IPS DF 6.9 (cell line): ENCODE data around the gene R3HDM2.

Experiments
- DNase-seq: peaks from one replicate; pipeline ENCODE4 v3.0.0-alpha.2; 2013; ENCODE audit warnings: low read depth, low spot score
- H3K27ac ChIP-seq: one replicate; pipeline ENCODE4 v1.5.1; 2013; ENCODE audit warnings: low read length, control low read depth
- H3K27me3 ChIP-seq: 2 replicates; pipeline ENCODE4 v1.6.1; 2013; ENCODE audit warnings: mild to moderate bottlenecking, low read length; ENCODE audit not compliant: control insufficient read depth, insufficient read depth
- H3K36me3 ChIP-seq: 2 replicates; pipeline ENCODE4 v1.6.1; 2013; ENCODE audit warnings: low read length; ENCODE audit not compliant: control insufficient read depth, insufficient read depth
- H3K4me1 ChIP-seq: 2 replicates; pipeline ENCODE4 v1.6.1; 2013; ENCODE audit warnings: low read length; ENCODE audit not compliant: control insufficient read depth, insufficient read depth
- H3K4me3 ChIP-seq: 2 replicates; pipeline ENCODE4 v1.5.1; 2013; ENCODE audit warnings: mild to moderate bottlenecking, low read length
- H3K9me3 ChIP-seq: 2 replicates; pipeline ENCODE4 v1.6.1; 2013; ENCODE audit warnings: low read length, inconsistent platforms; ENCODE audit not compliant: control insufficient read depth, insufficient read depth
- WGBS: extraction: QIAGEN DNeasy Blood & Tissue Kit; methylation state at CpG from one replicate; pipeline ENCODE4 v1.1.7; 2013; ENCODE audit warnings: mixed read lengths, missing lambda C conversion rate; ENCODE audit not compliant: insufficient read length, insufficient coverage; 5-methylcytosine and 5-hydroxymethylcytosine counted together

Gene R3HDM2

DNA sequence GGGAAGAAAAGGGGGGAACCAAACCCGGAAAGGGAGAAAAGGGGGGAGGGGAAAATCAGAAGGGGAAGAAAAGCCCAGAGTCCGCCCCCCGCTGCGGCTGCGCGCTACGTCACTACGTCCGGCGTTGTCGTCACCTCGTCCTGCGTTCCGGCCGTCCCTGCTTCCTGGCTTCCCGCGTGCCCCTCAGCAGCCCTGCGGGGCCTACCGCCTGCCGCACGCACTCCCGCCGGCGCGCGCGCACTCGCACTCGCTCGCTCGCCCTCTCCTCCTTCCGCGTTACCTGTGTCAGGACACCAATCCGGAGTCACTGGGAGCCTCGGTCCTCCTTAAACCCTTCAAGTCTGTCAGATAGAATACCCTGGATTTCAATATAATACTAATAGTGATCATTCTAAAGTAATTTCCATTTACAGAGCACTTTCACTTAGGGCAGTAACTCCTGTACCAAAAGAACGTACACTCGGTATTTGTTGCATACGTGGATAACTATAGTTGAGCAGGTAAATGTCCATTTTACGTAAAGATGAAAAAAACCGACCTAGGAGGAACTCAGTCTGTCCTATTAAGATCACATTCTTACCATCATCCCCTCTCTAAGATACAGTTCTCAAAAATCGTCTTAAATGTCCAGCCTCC lies at the start of gene R3HDM2:
Gene R3HDM2, minus strand, starts transcription at position 113 of the 636 bp plus-strand sequence. CDS start 120,615 bp downstream, outside the sequence.
- peak; percentile 87 for DNase-seq
- no peaks in the 10 kb centered on the region for H3K4me1 ChIP-seq
- no peak within 1 kb of the TSS for H3K27ac ChIP-seq
- H3K27me3 ChIP-seq: no peaks in the 10 kb centered on the region
- H3K9me3 ChIP-seq: no peaks in the 10 kb centered on the region
- H3K4me3 ChIP-seq: peak within 1 kb of the TSS; percentile 64; the same call in 1 of the 2 replicates
- no peaks in the 10 kb centered on the region for H3K36me3 ChIP-seq
- WGBS: no CpG with 5 or more reads among the region's 41 CpGs

DNA sequence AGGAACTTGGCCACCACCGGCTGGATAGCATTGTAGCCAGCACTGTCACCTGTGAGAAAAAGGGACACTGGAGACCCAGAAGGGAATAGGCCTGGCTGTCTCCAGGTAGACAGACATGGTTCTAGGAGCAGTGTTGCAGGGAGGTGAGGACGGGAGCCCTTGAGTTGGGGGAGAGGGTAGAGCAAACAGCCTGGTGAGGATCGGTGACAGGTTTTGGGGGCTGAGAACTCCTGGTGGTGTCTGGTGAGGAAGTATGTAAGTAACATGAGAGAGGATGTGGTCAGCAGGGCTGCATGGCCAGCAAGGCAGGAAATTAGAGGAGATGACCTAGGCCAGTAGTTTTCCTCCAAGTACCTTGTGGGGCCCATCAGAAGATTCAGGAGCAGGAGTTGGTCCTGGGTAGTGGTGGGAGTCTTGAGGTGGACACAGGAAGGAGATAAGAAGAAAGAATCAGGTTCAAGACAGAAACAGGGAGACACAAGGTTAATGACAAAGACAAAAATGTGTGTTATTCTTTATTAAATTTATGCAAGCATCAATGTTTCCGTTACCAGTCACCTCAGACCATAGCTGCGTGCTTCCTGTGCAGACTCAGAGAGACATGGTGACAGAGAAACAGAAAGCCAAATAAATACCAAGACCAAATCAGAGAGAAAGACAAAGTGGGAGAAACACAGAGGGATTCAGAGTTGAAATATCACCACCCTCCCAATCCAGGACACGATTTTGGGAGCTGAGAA lies 48.7 kb upstream of the R3HDM2 start, which contains the start of gene ARHGAP9:
Gene ARHGAP9, minus strand, starts transcription at position 491 of the 740 bp plus-strand sequence. Its CDS starts 460 bp downstream, at position 31.
- no peak for DNase-seq
- H3K36me3 ChIP-seq: no peaks in the 10 kb centered on the region; the same call in 1 of the 2 replicates
- H3K27me3 ChIP-seq: peaks cover 23% of the 10 kb centered on the region
- H3K4me1 ChIP-seq: peaks cover 2% of the 10 kb centered on the region
- no peak within 1 kb of the TSS for H3K4me3 ChIP-seq
- WGBS: no CpG with 5 or more reads among the region's 6 CpGs
- no peak within 1 kb of the TSS for H3K27ac ChIP-seq
- no peaks in the 10 kb centered on the region for H3K9me3 ChIP-seq

DNA sequence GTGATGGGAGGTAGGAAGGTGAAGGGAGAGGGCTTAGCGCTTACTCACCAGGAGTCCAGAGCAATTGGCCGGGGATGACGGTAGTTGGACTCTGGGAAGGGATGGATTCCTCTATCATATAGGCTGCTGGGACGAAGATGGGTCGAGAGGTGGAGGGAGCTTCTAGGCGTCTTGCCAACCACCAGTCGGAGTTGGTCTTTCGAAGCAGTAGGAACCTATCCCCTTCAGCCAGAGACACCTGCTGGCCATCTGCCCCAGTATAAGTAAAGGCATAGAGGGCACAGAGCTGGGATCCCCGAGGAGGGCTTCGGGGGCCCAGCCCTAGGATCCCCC lies 48.2 kb upstream of the R3HDM2 start:
- peaks cover 28% of the 10 kb centered on the region for H3K27me3 ChIP-seq
- no peak overlapping the region for H3K4me3 ChIP-seq
- H3K4me1 ChIP-seq: peaks cover 2% of the 10 kb centered on the region
- H3K27ac ChIP-seq: no peak overlapping the region
- no peak for DNase-seq
- H3K9me3 ChIP-seq: no peaks in the 10 kb centered on the region
- no CpG with 5 or more reads among the region's 10 CpGs for WGBS
- H3K36me3 ChIP-seq: no peaks in the 10 kb centered on the region; the same call in 1 of the 2 replicates

DNA sequence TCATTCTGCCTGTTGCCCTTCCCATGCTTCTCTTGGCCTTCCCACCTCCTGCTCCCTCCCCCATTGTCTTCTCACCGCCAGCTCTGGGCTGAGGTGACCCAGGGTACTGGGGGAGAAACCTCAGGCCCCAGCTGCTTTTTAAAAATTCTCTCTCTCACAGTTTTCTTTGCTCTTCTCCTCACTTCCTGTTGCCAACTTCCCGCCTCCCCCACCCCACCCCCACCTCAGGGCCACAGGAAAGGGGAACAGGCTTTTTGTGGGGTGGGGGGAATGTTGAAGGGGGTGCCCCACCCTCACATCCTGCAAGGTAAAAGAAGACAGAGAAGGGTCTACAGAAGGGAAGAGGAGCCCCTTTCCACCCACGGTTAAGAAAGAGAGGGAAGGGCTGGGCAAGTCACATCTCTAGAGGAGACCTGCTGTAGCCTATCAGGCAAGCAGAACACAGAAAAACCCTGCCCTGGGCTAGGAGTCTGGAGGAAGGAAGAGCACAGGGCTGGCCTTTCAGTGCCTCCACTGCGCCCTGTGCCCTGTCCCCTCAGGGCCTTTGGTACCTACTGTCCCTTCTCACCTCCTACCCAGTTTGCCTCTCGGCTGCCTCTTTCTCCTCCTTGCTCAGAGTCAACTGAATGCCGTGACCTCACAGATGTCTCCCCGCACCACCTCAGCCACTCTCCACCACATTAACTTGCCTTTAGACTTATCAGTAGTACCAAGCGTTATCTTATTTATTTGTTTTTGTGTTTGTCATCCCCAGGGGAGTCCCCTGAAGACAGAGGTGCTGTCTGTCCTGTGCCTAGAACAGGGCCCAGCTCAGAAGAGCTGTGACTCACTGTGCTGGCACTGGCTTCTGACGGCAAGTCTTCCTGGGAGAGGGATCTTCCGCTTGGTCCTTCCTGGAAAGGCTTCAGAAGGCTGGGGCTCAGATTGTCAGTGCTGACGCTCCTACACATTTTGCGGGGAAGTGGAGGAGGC lies 47.2 kb upstream of the R3HDM2 start:
- Histone ChIP-seq H3K9me3 (no peaks in the 10 kb centered on the region), H3K27me3 (peaks cover 34% of the 10 kb centered on the region), H3K27ac (no peak overlapping the region), H3K4me1 (peaks cover 2% of the 10 kb centered on the region), H3K36me3 (no peaks in the 10 kb centered on the region; the same call in 1 of the 2 replicates), H3K4me3 (no peak overlapping the region)
- WGBS: no CpG with 5 or more reads among the region's 12 CpGs
- DNase-seq: no peak

DNA sequence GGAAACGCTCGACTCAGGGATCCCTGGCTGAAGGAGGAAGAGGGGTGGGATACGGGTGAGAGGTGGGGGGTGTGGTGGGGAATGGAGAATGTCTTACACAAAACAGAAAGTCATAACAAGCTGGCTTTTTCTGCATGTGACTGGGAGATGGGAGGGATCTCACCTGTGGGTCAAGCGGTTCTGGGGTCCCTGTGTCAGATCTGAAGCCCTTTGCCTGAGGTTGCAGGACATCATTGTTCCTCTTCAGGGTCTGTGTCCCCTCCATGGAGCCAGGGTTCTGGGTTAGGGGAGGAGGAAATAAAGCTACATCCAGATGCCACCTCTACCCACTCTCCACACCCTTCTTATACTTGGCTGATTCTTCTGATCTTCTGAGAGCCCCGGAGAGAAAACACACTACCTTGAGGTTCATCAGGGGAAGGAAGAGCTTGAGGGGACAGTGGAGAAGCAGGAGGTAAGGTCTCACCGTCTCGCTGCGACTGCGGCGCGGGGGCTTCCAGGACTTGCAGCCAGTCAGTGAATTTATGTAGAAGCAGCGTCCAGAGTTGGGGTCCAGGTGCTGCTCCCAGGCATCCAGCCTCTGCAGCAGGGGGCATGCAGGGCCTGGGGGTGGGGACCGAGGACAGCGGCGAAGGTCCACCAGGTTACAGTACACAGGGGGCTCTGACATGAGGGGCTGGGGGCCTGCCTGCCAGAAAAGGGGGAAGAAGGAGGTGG lies 46.3 kb upstream of the R3HDM2 start:
- Histone ChIP-seq H3K27ac (no peak overlapping the region), H3K9me3 (no peaks in the 10 kb centered on the region), H3K4me3 (no peak overlapping the region), H3K36me3 (no peaks in the 10 kb centered on the region; the same call in 1 of the 2 replicates), H3K4me1 (peaks cover 2% of the 10 kb centered on the region), H3K27me3 (peaks cover 35% of the 10 kb centered on the region)
- WGBS: no CpG with 5 or more reads among the region's 15 CpGs
- DNase-seq: no peak

DNA sequence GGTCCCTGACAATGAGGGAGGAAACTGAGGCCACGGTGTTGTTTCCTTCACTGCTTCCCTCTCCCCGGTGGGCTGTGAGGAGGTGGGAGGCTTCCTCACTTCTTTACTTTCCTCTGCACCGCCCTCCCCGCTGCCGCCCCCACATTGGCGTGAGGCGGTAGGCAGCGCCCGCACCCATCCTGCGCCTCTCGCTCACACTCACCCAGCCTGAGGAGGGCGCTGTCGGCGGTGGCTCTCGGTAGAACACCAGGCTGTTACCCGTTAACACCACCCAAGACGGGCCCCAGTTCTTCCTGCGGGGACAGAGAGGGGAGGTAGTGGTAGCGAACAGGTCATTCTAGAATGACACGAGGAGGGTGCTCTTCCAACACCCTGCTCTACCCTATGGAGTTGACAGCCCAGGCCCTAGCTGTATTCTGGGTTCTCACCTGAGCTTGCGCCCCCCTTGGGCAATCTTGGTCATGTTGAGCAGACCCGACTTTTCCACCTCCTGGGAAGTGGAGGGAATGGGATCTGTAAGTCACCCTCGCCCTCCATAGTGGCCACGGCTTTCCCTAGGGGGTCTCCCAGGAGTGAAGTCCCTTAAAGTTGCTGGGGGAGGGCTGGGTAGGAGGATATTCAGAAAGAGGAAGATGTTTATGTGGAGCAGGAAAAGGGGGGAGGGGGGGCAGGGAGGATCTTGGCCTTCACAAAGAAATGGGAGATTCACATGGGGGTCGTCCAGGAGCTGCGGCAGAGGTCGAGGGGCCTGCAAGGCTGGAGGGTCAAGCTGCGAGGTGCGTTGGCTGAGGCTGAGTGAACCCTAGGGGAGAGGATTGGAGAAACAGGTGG lies 45.5 kb upstream of the R3HDM2 start:
- peaks cover 2% of the 10 kb centered on the region for H3K4me1 ChIP-seq
- H3K36me3 ChIP-seq: no peaks in the 10 kb centered on the region; the same call in 1 of the 2 replicates
- H3K27me3 ChIP-seq: peaks cover 35% of the 10 kb centered on the region
- H3K27ac ChIP-seq: no peak overlapping the region
- DNase-seq: no peak
- no peaks in the 10 kb centered on the region for H3K9me3 ChIP-seq
- peak overlapping the region; percentile 33; the same call in 1 of the 2 replicates for H3K4me3 ChIP-seq
- WGBS: no CpG with 5 or more reads among the region's 29 CpGs

DNA sequence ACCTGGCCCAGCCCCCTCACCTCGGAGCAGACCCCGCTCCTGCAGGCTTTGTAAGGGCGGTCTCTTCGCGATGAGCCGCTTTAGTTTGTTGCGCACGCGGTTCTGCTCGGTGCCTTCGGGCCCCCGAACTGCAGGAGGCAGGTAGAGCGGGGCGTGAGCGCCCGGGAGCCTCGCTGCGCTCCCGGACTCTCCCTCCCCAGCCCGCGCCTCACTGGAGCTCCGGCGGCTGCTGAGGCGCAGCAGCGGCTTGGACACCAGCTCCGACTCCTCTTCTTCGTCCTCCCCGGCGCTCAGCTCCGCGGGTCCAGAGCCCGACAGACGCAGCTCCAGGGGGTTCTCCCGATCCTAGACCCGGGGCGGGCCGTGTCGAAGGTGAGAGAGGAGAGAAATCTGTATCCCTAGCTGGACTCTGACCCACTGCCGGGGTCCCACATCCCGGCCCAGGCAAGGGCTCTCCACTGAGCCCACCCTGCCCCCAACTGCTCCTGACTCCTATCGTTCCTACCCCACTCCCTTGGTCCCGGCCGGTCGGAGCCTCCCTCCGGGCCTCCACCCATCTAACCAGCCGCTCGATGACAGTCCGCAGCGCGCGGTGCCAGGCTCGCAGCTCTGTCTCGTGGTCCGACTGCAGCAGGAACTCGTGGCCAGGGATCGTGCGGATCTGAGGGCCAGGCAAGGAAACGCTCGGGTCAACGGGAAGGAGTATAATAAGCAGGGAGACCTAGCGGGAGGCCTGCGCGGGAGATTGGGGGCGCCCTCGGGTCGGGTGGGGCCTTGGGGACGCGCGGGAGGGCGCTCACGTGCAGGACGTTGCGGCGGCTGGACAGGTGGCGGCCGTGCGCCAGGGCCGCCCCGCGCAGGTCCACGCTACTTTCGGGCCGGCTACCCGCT lies 44.7 kb upstream of the R3HDM2 start:
- Histone ChIP-seq H3K4me3 (peak overlapping the region; percentile 33; the same call in 1 of the 2 replicates), H3K36me3 (no peaks in the 10 kb centered on the region; the same call in 1 of the 2 replicates), H3K9me3 (no peaks in the 10 kb centered on the region), H3K27ac (no peak overlapping the region), H3K27me3 (peaks cover 35% of the 10 kb centered on the region), H3K4me1 (peaks cover 2% of the 10 kb centered on the region)
- WGBS: no CpG with 5 or more reads among the region's 84 CpGs
- DNase-seq: no peak

DNA sequence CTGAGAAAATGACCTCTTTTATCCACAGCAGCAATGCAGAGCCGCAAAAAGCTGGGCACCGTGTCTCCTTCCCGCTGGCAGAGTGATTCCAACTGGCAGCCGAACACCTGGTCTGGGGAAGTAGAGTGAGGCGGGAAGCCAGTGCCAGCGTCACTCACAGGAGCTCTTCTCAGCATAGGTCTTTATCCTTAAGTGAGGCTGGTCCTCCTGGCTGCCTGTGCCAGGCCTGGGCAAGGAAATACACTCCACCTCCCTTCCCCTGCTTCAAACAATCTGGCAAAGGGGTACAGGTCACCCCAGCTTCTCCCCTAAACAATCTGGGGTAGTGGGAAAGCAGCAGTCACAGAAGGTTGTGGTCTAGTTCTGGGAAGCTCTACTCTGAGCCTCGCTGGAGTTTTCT lies 44.0 kb upstream of the R3HDM2 start:
- H3K4me3 ChIP-seq: no peak overlapping the region; the same call in 1 of the 2 replicates
- peaks cover 35% of the 10 kb centered on the region for H3K27me3 ChIP-seq
- no CpG with 5 or more reads among the region's 7 CpGs for WGBS
- DNase-seq: no peak
- H3K36me3 ChIP-seq: no peaks in the 10 kb centered on the region; the same call in 1 of the 2 replicates
- peaks cover 2% of the 10 kb centered on the region for H3K4me1 ChIP-seq
- no peak overlapping the region for H3K27ac ChIP-seq
- H3K9me3 ChIP-seq: no peaks in the 10 kb centered on the region
